Thoracic aorta (tissue), 2 donors: ENCODE results near the gene USP10. TPM values are rescaled to one million over a fixed set of nuclear protein-coding genes. Genes with fewer than 3 reads are reported as not detected.
A peak's percentile ranks its signal among the peaks of the same experiment; 100 is the strongest.

Experiments
- ATAC-seq: fragments of 150-250 bp; one replicate; pipeline ENCODE4 v1.8.0; 2017; ENCODE audit warnings: low read depth; ENCODE audit not compliant: insufficient number of reproducible peaks, low FRiP score
- DNase-seq: peaks from one replicate; pipeline ENCODE4 v3.0.0-alpha.2; 2020; ENCODE audit warnings: low spot score
- H3K27ac ChIP-seq, 2 donors: fragments of 200-600 bp; sonication (generic); 1 replicate in 1 of 2; 2 replicates in 1 of 2; pipeline ENCODE4 v1.5.1; 2016; ENCODE audit warnings: mild to moderate bottlenecking in 2 of 2, moderate library complexity in 2 of 2
- H3K27me3 ChIP-seq: fragments of 200-600 bp; sonication (generic); replicated peaks from 2 replicates; pipeline ENCODE4 v1.6.0; 2016; ENCODE audit warnings: mild to moderate bottlenecking; ENCODE audit not compliant: insufficient read depth
- H3K36me3 ChIP-seq: fragments of 200-600 bp; sonication (generic); one replicate; pipeline ENCODE4 v1.5.1; 2016
- H3K4me1 ChIP-seq, 2 donors: fragments of 200-600 bp; sonication (generic); 1 replicate in 1 of 2; 2 replicates in 1 of 2; pipeline versions ENCODE4 v1.5.1 to v1.6.0; 2016; ENCODE audit warnings: low read depth in 2 of 2, mild to moderate bottlenecking in 1 of 2; ENCODE audit not compliant: control insufficient read depth in 1 of 2
- H3K4me3 ChIP-seq: fragments of 200-600 bp; sonication (generic); 2 replicates; pipeline ENCODE4 v1.5.1; 2016; ENCODE audit warnings: mild to moderate bottlenecking
- H3K9me3 ChIP-seq: fragments of 200-600 bp; sonication (generic); 2 replicates; pipeline ENCODE4 v1.5.1; 2016
- CTCF ChIP-seq: fragments of 200-600 bp; sonication (generic); IDR thresholded peaks from one replicate; pipeline ENCODE4 v1.5.1; 2019; ENCODE audit warnings: antibody characterized with exemption
- total RNA-seq, 2 donors: library from RNA; depleted of rRNA; stranded (reverse); fragments of >200 nt; gene quantifications; one replicate each; pipeline versions ENCODE4 v1.1.0 to v1.2.3, GENCODE V29; 2016

Gene USP10
- total RNA-seq, 2 donors from 2014 or later = 36.7 to 85.2 TPM

DNA sequence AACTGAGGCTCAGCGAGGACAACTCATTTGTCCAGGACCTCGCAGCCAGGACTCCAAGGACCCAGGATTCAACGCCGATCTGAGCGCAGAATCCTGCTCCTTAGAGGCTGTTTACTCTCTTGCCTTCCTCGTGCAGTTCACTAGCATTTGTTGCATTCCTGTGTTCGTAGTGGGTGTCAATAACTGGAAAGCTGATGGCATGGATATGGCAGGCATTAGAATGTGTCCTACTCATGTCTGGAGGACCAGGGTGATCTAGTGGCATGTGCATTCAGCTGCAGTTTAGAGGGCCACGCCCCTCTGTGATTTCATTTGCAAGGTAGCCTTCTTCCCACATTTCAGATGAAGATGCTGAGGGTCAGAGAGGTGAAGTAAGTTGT, 120.5 kb downstream of the USP10 start:
- H3K36me3 ChIP-seq = no peaks in the 10 kb centered on the region
- peak; percentile 4 for TF ChIP-seq CTCF
- DNase-seq (no peak), ATAC-seq (no peak)
- no peaks in the 10 kb centered on the region for H3K27me3 ChIP-seq
- H3K4me3 ChIP-seq = peak overlapping the region; percentile 74
- peaks cover 6 to 18% of the 10 kb centered on the region in 2 donors for H3K4me1 ChIP-seq
- no peaks in the 10 kb centered on the region for H3K9me3 ChIP-seq
- no peak overlapping the region for H3K27ac ChIP-seq

GRCh38 chr16:84820771-84821170, 121.0 kb downstream of the USP10 start:
- Histone ChIP-seq H3K4me1 (peaks cover 6 to 18% of the 10 kb centered on the region in 2 donors), H3K27me3 (no peaks in the 10 kb centered on the region), H3K4me3 (peak overlapping the region; percentile 74), H3K36me3 (no peaks in the 10 kb centered on the region), H3K9me3 (no peaks in the 10 kb centered on the region), H3K27ac (no peak overlapping the region)
- no peak for TF ChIP-seq CTCF
- DNase-seq (no peak), ATAC-seq (no peak)

GRCh38 chr16:84821179-84821578, 121.4 kb downstream of the USP10 start:
- no peaks in the 10 kb centered on the region for H3K9me3 ChIP-seq
- peak overlapping the region; percentile 74 for H3K4me3 ChIP-seq
- ATAC-seq (no peak), DNase-seq (no peak)
- no peak overlapping the region for H3K27ac ChIP-seq
- H3K4me1 ChIP-seq = peaks cover 6 to 18% of the 10 kb centered on the region in 2 donors
- no peaks in the 10 kb centered on the region for H3K27me3 ChIP-seq
- no peak for TF ChIP-seq CTCF
- no peaks in the 10 kb centered on the region for H3K36me3 ChIP-seq

DNA sequence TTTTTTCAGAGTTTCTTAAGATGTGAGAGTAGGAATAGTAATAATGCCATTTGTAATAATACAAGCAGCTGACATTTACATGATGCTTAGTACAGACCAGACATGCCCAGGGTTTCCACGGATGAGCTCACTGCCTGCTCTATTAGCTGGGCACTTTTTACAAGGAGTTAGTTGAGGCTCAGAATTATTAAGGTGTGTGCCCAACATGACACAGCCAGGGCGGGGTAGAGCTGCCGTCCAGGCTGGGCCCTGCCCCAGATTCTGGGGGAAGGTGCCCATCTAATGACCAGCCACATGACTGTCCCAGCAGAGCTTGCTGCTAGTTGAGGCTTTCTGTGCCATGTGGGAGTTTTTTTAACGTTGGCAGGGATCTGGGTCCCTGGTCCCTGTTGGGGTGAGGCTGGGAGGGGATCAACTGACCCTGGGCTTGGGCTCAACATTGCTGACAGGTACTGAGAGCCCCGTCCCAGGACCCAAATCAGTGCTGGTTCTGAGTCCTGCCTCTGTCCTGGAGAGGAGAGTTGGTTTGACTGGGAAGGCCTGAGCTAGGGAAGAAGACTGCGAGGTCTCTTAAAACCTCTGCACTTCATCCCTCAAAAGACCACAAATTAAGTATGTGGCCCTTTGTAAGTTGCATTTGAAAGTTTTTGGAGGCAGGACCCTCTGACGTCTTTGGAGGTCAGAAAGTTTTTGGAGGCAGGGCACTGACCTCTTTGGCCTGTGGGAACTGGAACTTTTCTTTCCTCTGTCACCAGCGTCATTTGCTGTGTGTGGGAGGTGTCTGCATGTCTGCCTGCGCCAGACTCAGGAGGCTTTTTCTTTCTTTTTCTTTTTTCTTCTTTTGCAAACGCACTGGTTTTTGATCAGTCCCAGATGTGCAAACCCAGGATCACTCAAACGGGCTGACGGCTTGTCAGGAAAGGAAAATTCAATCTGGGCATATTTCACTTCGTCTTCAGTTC, 122.2 kb downstream of the USP10 start:
- no peak for TF ChIP-seq CTCF
- no peak for ATAC-seq
- H3K4me1 ChIP-seq = peaks cover 6 to 18% of the 10 kb centered on the region in 2 donors
- H3K4me3 ChIP-seq = peak overlapping the region; percentile 74
- DNase-seq = no peak
- no peaks in the 10 kb centered on the region for H3K9me3 ChIP-seq
- no peaks in the 10 kb centered on the region for H3K27me3 ChIP-seq
- no peaks in the 10 kb centered on the region for H3K36me3 ChIP-seq
- H3K27ac ChIP-seq = no peak overlapping the region

DNA sequence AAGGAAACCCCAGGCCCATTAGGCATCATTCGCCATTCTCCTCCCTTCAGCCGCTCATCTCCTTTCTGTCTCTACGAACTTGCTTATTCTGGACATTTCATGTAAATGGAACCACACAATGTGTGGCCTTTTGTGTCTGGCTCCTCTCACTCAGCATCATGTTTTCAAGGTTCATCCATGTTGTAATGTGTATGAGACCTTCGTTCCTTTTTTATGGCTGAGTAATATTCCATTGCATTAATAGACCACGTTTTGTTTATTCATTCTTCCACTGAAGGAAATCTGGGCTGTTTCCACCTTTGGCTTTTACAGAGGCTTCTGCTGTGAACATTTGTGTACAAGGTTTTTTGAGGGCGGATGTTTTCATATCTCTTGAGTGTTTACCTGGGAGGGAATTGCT, 123.2 kb downstream of the USP10 start:
- Histone ChIP-seq H3K4me3 (no peak overlapping the region), H3K36me3 (no peaks in the 10 kb centered on the region), H3K9me3 (no peaks in the 10 kb centered on the region), H3K27ac (no peak overlapping the region), H3K4me1 (peaks cover 6 to 18% of the 10 kb centered on the region in 2 donors), H3K27me3 (no peaks in the 10 kb centered on the region)
- TF ChIP-seq CTCF = no peak
- DNase-seq (no peak), ATAC-seq (no peak)
